ENCODE results near the gene NR3C1.

The NR3C1 gene

GRCh38 chr5:143244990-143245389, 158.5 kb downstream of the NR3C1 start:
- no peak overlapping the region for H3K27ac ChIP-seq
- TF ChIP-seq CTCF (IDR thresholded peaks at IDR 0.05): no peak
- TF ChIP-seq ZFX (IDR thresholded peaks at IDR 0.05; ENCODE audit: borderline replicate concordance): no peak

- no peak overlapping the region for H3K27ac ChIP-seq
- TF ChIP-seq ZFX (IDR thresholded peaks at IDR 0.05; ENCODE audit: borderline replicate concordance) (no peak), CTCF (IDR thresholded peaks at IDR 0.05) (no peak)
Observed at GRCh38 chr5:143244000-143244736, 159.3 kb downstream of the NR3C1 start.

- H3K27ac ChIP-seq: no peak overlapping the region
- TF ChIP-seq CTCF (IDR thresholded peaks at IDR 0.05) (no peak), ZFX (IDR thresholded peaks at IDR 0.05; ENCODE audit: borderline replicate concordance) (no peak)
Observed at GRCh38 chr5:143243103-143243502, 160.4 kb downstream of the NR3C1 start.

- no peak overlapping the region for H3K27ac ChIP-seq
- TF ChIP-seq CTCF (IDR thresholded peaks at IDR 0.05): no peak
- TF ChIP-seq ZFX (IDR thresholded peaks at IDR 0.05; ENCODE audit: borderline replicate concordance): no peak
Observed at GRCh38 chr5:143241892-143242291, 161.6 kb downstream of the NR3C1 start.

- no peak overlapping the region for H3K27ac ChIP-seq
- TF ChIP-seq CTCF (IDR thresholded peaks at IDR 0.05): no peak
- no peak for TF ChIP-seq ZFX (IDR thresholded peaks at IDR 0.05; ENCODE audit: borderline replicate concordance)
Observed at GRCh38 chr5:143239882-143240518, 163.5 kb downstream of the NR3C1 start.

- no peak for TF ChIP-seq ZFX (IDR thresholded peaks at IDR 0.05; ENCODE audit: borderline replicate concordance)
- TF ChIP-seq CTCF (IDR thresholded peaks at IDR 0.05): no peak
- no peak overlapping the region for H3K27ac ChIP-seq
Observed at GRCh38 chr5:143238620-143239019, 164.9 kb downstream of the NR3C1 start.

- no peak overlapping the region for H3K27ac ChIP-seq
Observed at GRCh38 chr5:143237664-143238063, 165.8 kb downstream of the NR3C1 start.

More at GRCh38 chr5:143237664-143238063, 165.8 kb downstream of the NR3C1 start:
- TF ChIP-seq ZFX (IDR thresholded peaks at IDR 0.05; ENCODE audit: borderline replicate concordance) (no peak), CTCF (IDR thresholded peaks at IDR 0.05) (no peak)

Measured in 22Rv1 (cell line).